Myocyte (in vitro differentiated cells): Measurements from ENCODE around the gene ANXA6. TPM values are rescaled to one million over a fixed set of nuclear protein-coding genes. Genes with fewer than 3 reads are reported as not detected.
"Not testable (repeated sequence)": the region's sequence is repeated elsewhere in the genome, so short reads cannot be mapped to it uniquely, and the experiment has no call there.

Experiments used
- DNase-seq: peaks from one replicate; pipeline ENCODE4 v3.0.0-alpha.2; 2012; ENCODE audit warnings: low read depth
- total RNA-seq: library from RNA; depleted of rRNA; stranded (reverse); fragments of >200 nt; gene quantifications from 2 replicates; pipeline ENCODE4 v1.2.3, GENCODE V29; 2014

Gene ANXA6
- total RNA-seq, 1 donor from 2014 or later, result 661 TPM

DNA sequence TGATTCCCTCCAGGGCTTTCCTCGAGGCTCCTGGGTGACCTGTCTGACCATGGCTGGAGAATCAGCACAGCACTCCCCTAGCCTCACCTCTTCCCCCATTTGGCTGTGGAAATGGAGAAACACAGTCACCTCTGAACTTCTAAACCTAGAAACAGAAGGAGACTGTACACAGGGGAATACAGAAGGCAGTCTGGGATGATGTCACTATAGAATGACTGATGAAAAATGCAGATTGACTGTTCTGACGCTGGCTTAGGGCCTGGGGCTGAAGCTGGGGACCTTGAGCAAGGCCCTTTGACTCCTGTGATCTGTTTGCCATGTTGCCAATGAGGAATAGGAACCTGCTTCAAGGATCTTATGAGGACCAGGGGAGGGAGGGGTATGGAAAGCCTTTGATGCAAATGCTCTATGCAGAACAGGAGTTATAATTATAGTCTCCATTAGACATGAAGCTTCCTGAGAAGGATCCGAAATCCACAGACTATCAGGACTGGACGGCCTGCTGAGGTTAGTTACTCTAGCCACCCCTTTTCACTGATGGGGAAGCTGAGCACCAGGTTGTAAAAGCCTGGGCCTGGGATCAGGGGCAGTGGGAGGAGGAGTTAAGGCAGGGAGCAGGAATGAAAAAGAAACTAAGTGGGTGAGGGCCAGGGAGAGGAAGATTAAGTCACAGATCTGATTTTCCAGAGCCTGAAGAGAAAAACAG, 24.4 kb upstream of the ANXA6 start:
- no peak for DNase-seq

GRCh38 chr5:151180291-151180690, 22.7 kb upstream of the ANXA6 start:
- no peak for DNase-seq

DNA sequence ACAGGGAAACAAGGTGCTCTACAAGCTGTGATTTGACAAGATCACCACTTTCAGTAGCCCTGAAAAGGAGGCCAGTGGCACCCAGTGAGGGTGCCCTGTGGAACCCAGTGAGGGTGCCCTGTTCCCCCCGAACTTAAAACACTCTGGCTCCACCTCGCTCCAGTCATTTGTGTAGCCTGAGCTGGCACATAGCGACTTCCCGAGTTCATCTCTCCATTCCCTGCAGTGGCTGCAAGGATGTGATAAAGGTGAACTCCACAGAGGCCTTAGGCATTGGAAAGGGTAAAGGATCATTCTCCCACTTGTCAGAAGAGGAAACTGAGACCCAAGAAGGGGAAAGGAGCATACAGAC, 21.9 kb upstream of the ANXA6 start:
- no peak for DNase-seq

- DNase-seq, result peak; percentile 80
Observed at GRCh38 chr5:151178777-151179488, 21.4 kb upstream of the ANXA6 start.

GRCh38 chr5:151178372-151178771, 20.8 kb upstream of the ANXA6 start:
- no peak for DNase-seq

DNA sequence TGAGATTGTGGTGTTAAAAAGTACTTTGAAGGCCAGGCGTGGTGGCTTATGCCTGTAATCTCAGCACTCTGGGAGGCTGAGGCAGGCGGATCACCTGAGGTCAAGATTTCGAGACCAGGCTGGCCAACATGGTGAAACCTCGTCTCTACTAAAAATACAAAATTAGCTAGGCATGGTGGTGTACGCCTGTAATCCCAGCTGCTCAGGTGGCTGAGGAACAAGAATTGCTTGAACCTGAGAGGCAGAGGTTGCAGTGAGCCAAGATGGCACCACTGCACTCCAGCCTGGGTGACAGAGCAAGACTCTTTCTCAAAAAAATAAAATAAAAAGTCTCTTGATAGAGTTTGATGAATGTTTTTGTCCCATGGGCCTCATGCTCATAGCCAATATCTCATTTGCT, 18.7 kb upstream of the ANXA6 start:
- not testable (repeated sequence) for DNase-seq

DNA sequence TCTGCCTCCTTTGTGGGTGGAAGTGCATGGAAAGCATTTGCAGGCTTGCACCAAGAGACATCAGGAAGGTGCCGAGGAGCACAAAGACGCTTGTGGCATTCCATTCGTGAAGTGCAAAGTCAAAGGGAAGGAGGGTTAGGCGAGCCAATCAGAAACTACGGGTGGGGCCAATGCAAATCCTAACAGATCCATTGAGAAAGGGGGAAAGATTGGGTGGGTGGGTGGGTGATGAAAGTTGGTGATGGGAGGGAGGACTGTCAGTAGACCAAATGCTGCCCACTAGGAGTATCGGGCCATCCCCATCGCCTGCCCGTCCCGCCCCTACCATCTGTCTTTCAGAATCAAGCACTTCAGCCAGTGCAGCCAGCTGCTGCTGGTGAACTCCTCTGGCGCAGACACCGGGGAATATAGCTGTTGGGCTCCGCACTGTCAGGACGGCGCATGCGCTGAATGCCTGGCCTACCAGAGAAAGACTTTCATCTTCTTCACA, 17.1 kb upstream of the ANXA6 start:
- DNase-seq, result peak; percentile 87

DNA sequence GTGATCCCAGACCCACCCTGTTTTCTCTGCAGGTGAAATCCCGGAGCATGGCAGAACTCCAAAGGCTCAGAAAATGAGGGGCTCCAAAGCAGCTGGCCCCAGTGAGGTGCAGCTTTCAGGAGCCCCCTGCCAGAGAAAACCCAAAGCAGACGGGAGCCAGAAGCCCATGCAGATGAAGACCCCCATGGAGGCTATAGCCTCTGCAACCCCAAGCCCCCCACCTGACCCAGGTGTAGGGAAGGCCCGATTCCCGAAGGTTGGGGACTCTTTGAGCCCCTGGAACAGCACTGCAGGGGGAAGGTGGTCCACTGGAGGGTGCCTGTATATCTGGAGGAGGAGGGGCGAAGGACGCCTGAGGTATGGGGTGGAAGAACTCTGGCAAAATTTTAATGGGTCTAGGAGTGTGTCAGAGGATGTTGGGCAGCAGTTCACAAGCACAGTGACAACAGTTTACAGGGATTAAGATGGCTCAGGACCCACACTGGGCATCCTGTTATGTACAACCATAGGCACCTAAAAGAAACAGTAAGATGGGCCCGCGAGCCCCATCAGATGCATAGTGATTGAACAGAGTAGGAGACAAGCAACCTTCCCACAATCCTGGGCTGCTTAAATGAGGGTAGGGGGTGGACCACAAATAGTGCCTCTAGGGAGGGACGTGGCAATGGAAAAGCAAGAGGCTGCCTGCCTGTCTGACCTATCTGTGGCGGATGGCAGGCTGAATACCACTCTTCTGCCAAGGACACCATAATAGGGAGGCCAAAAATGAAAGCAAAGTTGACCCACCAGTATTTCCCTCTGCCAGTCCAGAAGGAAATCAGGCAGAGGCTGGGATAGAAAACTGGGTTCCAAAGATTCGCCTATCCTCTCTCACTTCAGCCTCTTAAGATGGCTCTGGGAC, 16.4 kb upstream of the ANXA6 start:
- no peak for DNase-seq

GRCh38 chr5:151171529-151171928, 13.9 kb upstream of the ANXA6 start:
- no peak for DNase-seq

- no peak for DNase-seq
Observed at GRCh38 chr5:151168602-151169344, 11.2 kb upstream of the ANXA6 start.

DNA sequence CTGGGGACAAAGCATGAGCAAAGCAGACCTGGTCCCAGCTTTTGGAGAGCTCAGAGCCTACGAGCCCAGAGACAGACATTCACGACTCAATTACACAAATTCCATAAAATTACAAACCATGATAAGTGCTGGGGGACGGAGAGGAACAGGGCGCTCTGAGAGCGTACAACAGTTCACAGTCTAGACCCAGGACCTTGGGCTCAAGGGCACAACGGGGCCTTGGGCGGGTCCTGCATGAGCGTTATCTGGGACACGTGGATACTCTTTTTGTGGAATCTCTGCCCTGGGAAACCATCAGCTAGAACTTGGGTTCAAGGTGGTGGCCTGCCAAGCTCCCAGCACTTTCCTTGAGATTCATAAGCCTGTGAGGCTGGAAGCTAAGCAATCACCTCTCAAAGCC, 9.4 kb upstream of the ANXA6 start:
- DNase-seq, result no peak

DNA sequence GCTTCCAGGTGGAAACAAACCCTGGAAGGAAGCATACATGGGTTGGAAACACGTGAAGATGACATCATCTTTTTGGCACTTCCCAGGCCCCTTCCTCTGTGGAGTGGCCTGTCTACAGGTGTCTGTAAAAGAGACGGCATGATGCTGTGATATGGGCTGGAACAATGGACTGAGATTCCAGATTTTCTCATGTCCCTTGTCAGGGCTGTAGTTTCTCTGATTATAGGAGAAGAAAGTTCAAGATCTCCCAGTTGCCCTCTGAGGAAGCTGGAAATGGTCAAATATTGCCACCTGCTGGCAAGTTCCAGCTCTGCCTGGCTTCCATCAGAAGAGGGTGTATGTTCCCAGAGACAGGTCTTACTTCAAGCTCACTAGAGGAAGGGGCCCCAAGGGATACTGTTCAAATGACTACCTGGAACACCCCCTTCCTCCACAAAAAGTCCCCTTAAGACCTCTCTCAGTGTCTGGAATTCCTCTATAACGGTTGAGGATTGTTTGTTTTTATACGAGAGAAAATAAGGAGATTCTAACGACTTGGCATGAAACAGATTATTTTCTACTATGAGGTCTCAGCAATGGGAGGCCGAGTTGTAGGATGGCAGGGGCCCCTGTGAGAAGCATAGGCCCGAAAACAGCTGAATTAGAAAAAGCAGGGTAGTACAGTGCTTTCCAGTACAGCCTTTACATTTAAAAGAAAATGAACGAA, 7.3 kb upstream of the ANXA6 start:
- DNase-seq, result peak; percentile 86

GRCh38 chr5:151162776-151163175, 5.2 kb upstream of the ANXA6 start:
- DNase-seq, result no peak

GRCh38 chr5:151159649-151160373, 2.2 kb upstream of the ANXA6 start:
- DNase-seq, result no peak

DNA sequence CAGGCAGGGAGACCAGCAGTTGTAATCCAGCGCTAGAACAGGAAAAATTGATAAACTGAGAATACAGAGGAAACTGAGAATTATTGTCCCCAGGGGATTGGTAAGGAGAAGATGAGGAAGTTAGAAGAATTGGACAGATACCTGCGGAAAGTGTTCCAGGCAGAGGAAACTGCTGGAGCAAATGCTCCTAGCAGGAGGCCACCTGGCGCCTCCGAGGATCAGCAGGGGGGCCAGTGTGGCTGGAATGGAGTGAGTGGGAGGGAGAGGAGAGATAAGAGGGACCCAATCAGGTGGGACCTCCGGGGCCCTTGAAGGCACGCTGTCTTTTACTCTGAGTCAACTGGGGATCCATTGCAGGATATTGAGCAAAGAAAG, 695 bp upstream of the ANXA6 start:
- DNase-seq, result no peak

GRCh38 chr5:151156507-151157420, 815 bp downstream of the ANXA6 start:
- peak; percentile 68 for DNase-seq

DNA sequence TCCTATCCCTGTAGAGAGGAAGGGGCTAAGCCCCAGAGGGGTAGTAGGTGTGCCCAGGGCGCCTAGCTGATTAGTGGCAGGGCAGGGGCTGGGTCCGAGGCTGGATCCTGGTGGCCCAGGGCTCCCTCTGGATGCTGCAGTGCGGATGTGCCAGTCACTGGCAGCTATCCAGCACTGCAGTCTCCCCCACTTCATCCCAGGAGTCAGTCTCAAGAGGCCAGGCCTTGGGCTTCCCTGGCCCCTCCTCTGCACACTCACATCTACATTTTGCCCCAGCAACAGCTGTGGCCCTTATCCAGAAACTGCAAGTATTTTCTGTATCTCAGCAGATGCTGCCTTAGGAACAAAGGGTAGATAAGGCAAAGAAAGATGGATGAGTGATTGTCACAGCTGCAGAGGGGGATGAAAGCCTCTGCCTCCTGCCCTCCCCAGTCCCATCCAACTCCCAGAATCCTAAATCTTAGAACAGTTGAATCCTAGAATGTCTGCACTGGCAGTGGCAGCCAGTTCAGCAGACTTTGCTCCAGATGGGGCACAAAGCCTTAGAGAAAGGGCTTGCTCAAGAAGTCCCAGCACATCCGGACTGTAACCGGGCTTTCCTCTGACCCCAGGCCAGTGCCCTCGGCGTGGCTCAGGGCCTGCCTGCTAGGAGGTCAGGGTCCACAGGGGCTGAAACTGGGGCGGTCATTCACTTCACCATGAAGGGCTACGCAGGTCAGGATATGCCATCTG, 1.6 kb downstream of the ANXA6 start:
- DNase-seq, result peak; percentile 97
